Superior temporal gyrus (tissue), 1 donor: ENCODE measurements around the gene COX6B2.

Experiments used
- DNase-seq: peaks from one replicate; pipeline ENCODE4 v3.0.0-alpha.2; 2016; ENCODE audit errors: extremely low spot score

The COX6B2 gene

GRCh38 chr19:55312621-55313512 is 41.7 kb downstream of the COX6B2 start:
- DNase-seq = no peak

- no peak for DNase-seq
Observed at GRCh38 chr19:55311797-55312196, 42.7 kb downstream of the COX6B2 start.

GRCh38 chr19:55311397-55311796 is 43.1 kb downstream of the COX6B2 start:
- no peak for DNase-seq

- DNase-seq = no peak
Observed at GRCh38 chr19:55310498-55310897, 44.0 kb downstream of the COX6B2 start.

GRCh38 chr19:55309448-55309847 is 45.1 kb downstream of the COX6B2 start:
- DNase-seq = no peak

- no peak for DNase-seq
Observed at GRCh38 chr19:55308281-55308680, 46.2 kb downstream of the COX6B2 start.

- no peak for DNase-seq
Observed at GRCh38 chr19:55306712-55307111, 47.8 kb downstream of the COX6B2 start.

GRCh38 chr19:55305983-55306562 is 48.4 kb downstream of the COX6B2 start:
- DNase-seq = no peak

- DNase-seq = peak; percentile 22
Observed at GRCh38 chr19:55305491-55305890, 49.0 kb downstream of the COX6B2 start.

GRCh38 chr19:55304980-55305379 is 49.5 kb downstream of the COX6B2 start:
- no peak for DNase-seq

GRCh38 chr19:55304279-55304978 is 50.1 kb downstream of the COX6B2 start:
- DNase-seq = no peak

- DNase-seq = no peak
Observed at GRCh38 chr19:55303477-55303876, 51.0 kb downstream of the COX6B2 start.

GRCh38 chr19:55302318-55302703 is 52.2 kb downstream of the COX6B2 start:
- no peak for DNase-seq

- peak; percentile 89 for DNase-seq
Observed at GRCh38 chr19:55301459-55302317, 52.8 kb downstream of the COX6B2 start.

GRCh38 chr19:55300886-55301458 is 53.5 kb downstream of the COX6B2 start:
- DNase-seq = peak; percentile 78

GRCh38 chr19:55299991-55300390 is 54.5 kb downstream of the COX6B2 start:
- no peak for DNase-seq
